Neural cell (in vitro differentiated cells): ENCODE results near the gene RAF1.

Experiments
- CTCF ChIP-seq: fragments of 450-650 bp; IDR thresholded peaks from 2 replicates; pipeline ENCODE4 v1.5.1; 2014; ENCODE audit warnings: antibody characterized with exemption, mild to moderate bottlenecking, moderate library complexity; ENCODE audit not compliant: poor library complexity, severe bottlenecking
- EZH2 ChIP-seq: fragments of 200-600, 300-800 bp; shearing (Covaris generic), sonication (generic); IDR thresholded peaks from 2 replicates; pipeline ENCODE4 v1.6.1; 2014; ENCODE audit warnings: antibody characterized with exemption, low read length, borderline replicate concordance, mild to moderate bottlenecking; ENCODE audit not compliant: insufficient read depth, poor library complexity, severe bottlenecking
- POLR2AphosphoS5 ChIP-seq: IDR thresholded peaks from 2 replicates; pipeline ENCODE4 v1.6.1; 2012
- REST ChIP-seq: IDR thresholded peaks from 2 replicates; pipeline ENCODE4 v1.6.1; 2012; ENCODE audit warnings: borderline replicate concordance
- TAF1 ChIP-seq: IDR thresholded peaks from 2 replicates; pipeline ENCODE4 v1.6.1; 2012; ENCODE audit warnings: low read depth

- TF ChIP-seq CTCF: no peak
- no peak for TF ChIP-seq REST
- TF ChIP-seq TAF1: no peak
- TF ChIP-seq EZH2: no peak
- TF ChIP-seq POLR2AphosphoS5: no peak
Measured at GRCh38 chr3:12658593-12659058, 5.3 kb downstream of the RAF1 start.
